ENCODE data around the gene ALAD. TPM values are rescaled to one million over a fixed set of nuclear protein-coding genes. Genes with fewer than 3 reads are reported as not detected.

Gene ALAD
- total RNA-seq, 1 experiment from 2014 or later = 21.0 TPM

DNA sequence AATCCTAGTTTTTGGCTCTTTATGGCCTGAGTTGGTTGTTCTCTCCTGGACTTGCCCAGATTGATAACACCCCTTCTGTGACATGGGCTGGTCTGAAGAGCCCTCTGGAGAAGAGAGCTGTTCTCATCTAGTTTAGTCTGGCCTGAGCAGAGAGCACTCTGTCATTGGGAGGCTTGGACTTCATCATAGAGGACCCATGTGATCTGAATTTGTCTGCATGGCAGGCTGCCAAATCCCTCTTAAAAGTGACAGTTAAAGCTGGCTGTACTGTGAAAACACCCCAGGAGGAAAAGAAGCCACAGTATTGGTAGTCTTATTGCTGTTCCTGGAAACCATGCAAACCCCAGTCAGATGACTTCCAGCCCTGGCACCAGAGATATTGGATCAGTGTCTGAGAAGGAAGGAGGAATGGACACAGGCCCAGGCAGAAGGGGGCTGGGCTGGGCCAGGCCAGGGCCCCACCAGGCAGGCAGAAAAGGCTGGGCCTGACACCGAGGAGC is 57.3 kb downstream of the ALAD start:
- H2AFZ ChIP-seq (ENCODE audit: low read length) = peak overlapping the region; percentile 65; the same call in 1 of the 2 replicates
- H3K4me2 ChIP-seq (ENCODE audit: low read depth, low read length, poor library complexity, severe bottlenecking) = no peak overlapping the region
- no peaks in the 10 kb centered on the region for H3K79me2 ChIP-seq (ENCODE audit: low read length)
- H4K20me1 ChIP-seq (ENCODE audit: insufficient read depth, low read depth, low read length) = no peaks in the 10 kb centered on the region
- peaks cover 14% of the 10 kb centered on the region for H3K4me1 ChIP-seq (ENCODE audit: low read length)
- H3K36me3 ChIP-seq (ENCODE audit: insufficient read depth, low read length) = no peaks in the 10 kb centered on the region
- no peak overlapping the region for H3K9ac ChIP-seq (ENCODE audit: low read length)
- H3K9me3 ChIP-seq (ENCODE audit: low read length) = no peaks in the 10 kb centered on the region
- H3K27ac ChIP-seq (ENCODE audit: low read length) = no peak overlapping the region
- H3K9me2 ChIP-seq (replicated peaks; ENCODE audit: insufficient read depth, low read length) = no peaks in the 10 kb centered on the region
- no peak for DNase-seq
- H3K4me3 ChIP-seq (ENCODE audit: low read length) = no peak overlapping the region
- 0 out of 2 replicates have a peak, but pooled peaks cover 3% of the 10 kb centered on the region for H3K27me3 ChIP-seq (ENCODE audit: low read length)

DNA sequence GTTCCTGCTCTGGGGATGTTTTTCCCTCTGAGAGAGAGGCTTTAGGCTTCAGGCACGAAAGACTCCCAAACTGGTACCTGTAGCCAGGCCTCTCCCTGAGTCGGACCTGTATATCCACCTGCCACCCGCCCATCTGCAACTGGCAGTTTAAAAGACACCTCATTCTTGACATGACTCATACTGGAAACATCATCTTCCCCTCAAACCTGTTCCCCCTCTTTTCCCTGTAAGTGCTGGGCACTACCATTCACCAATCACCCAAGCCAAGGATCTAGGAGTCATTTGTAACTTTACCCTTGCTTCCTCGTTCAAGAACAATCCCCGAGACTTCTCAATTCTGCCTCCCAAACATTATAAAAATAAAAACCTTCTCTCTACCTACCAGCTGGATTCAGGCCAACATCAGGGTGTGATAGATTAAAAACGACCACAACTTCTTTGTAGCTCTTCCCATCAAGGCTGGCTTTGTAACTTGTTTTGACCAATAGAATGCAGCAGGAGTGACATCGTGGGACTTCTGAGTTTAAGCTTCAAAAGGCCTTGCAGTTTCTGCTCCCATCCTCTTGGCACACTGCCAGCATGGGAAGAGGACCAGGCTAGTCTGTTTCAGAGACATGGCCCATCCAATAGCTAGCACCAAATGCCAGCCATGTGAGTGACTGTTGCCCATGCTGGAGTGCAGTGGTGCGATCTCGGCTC is 59.2 kb downstream of the ALAD start:
- Histone ChIP-seq H3K27ac (ENCODE audit: low read length) (no peak overlapping the region), H3K9me2 (replicated peaks; ENCODE audit: insufficient read depth, low read length) (no peaks in the 10 kb centered on the region), H3K4me3 (ENCODE audit: low read length) (no peak overlapping the region), H3K9me3 (ENCODE audit: low read length) (no peaks in the 10 kb centered on the region), H4K20me1 (ENCODE audit: insufficient read depth, low read depth, low read length) (no peaks in the 10 kb centered on the region), H3K4me1 (ENCODE audit: low read length) (peaks cover 14% of the 10 kb centered on the region), H3K4me2 (ENCODE audit: low read depth, low read length, poor library complexity, severe bottlenecking) (no peak overlapping the region), H3K27me3 (ENCODE audit: low read length) (0 out of 2 replicates have a peak, but pooled peaks cover 3% of the 10 kb centered on the region), H3K9ac (ENCODE audit: low read length) (no peak overlapping the region), H3K79me2 (ENCODE audit: low read length) (no peaks in the 10 kb centered on the region), H2AFZ (ENCODE audit: low read length) (no peak overlapping the region), H3K36me3 (ENCODE audit: insufficient read depth, low read length) (no peaks in the 10 kb centered on the region)
- DNase-seq = no peak

DNA sequence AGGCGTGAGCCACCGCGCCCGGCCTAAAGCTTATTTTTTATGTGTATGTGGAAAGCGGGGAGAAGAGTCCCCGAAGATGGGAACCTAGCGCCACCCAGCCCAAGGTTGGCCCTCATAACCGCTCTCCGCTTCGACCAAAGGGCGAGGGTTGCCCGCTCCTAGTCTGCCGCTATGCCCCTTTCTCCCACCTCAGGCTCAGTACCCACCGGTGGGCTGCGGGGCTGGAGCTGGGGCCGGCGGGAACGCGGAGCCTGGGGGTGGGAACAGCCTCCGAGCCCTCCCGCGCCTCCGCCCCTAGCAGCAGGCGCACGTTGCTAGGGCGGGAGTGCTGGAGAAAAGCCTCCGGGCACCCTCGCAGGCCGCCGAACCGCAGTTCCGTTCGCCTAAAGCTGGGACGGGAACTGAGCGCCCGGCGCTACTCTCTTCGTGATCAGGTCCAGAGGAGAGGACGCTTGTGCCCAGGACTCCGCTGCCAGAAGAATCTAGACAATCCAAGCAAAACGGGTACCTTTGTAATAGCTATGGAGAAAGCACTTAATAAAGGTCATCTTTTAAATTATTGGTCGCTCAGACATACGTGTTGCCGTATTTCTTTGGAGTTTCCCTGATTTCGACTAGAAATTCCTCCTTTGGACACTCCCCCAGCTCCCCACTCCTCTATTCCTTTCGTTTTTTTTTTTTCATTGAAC is 60.9 kb downstream of the ALAD start, which contains the start of gene WDR31:
Gene WDR31 (minus strand): TSS at position 265 of the 689 bp plus-strand sequence. CDS start 8,253 bp downstream, outside the sequence.
- peak within 1 kb of the TSS; percentile 83 for H3K4me2 ChIP-seq (ENCODE audit: low read depth, low read length, poor library complexity, severe bottlenecking)
- H3K9me2 ChIP-seq (replicated peaks; ENCODE audit: insufficient read depth, low read length) = no peaks in the 10 kb centered on the region
- H3K27me3 ChIP-seq (ENCODE audit: low read length) = 0 out of 2 replicates have a peak, but pooled peaks cover 3% of the 10 kb centered on the region
- peak within 1 kb of the TSS; percentile 99 for H2AFZ ChIP-seq (ENCODE audit: low read length)
- no peak within 1 kb of the TSS for H3K27ac ChIP-seq (ENCODE audit: low read length)
- no peaks in the 10 kb centered on the region for H3K79me2 ChIP-seq (ENCODE audit: low read length)
- DNase-seq = peak; percentile 93
- no peaks in the 10 kb centered on the region for H3K9me3 ChIP-seq (ENCODE audit: low read length)
- H3K4me3 ChIP-seq (ENCODE audit: low read length) = peak within 1 kb of the TSS; percentile 90
- peaks cover 14% of the 10 kb centered on the region for H3K4me1 ChIP-seq (ENCODE audit: low read length)
- no peaks in the 10 kb centered on the region for H4K20me1 ChIP-seq (ENCODE audit: insufficient read depth, low read depth, low read length)
- H3K9ac ChIP-seq (ENCODE audit: low read length) = peak within 1 kb of the TSS; percentile 79
- no peaks in the 10 kb centered on the region for H3K36me3 ChIP-seq (ENCODE audit: insufficient read depth, low read length)

DNA sequence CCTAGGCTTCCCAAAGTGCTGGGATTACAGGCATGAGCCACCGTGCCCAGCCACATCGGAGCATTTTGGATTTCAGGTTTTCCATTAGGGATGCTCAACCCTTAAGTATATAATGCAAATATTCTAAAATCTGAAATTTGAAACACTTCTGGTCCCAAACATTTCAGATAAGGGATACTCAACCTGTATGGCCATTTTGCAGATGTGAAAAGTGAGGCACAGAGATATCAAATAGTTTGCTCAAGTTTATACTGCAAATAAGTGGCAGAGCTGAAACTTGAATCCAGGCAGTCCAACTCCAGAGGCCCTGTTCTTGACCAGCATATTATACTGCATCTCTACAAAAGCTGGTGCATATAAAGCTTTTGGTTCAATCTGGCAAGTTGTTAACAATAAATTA is 63.4 kb downstream of the ALAD start:
- Histone ChIP-seq H4K20me1 (ENCODE audit: insufficient read depth, low read depth, low read length) (no peaks in the 10 kb centered on the region), H3K4me2 (ENCODE audit: low read depth, low read length, poor library complexity, severe bottlenecking) (no peak overlapping the region), H2AFZ (ENCODE audit: low read length) (no peak overlapping the region), H3K9me3 (ENCODE audit: low read length) (no peaks in the 10 kb centered on the region), H3K79me2 (ENCODE audit: low read length) (no peaks in the 10 kb centered on the region), H3K4me3 (ENCODE audit: low read length) (no peak overlapping the region), H3K27me3 (ENCODE audit: low read length) (0 out of 2 replicates have a peak, but pooled peaks cover 3% of the 10 kb centered on the region), H3K36me3 (ENCODE audit: insufficient read depth, low read length) (no peaks in the 10 kb centered on the region), H3K9me2 (replicated peaks; ENCODE audit: insufficient read depth, low read length) (no peaks in the 10 kb centered on the region), H3K4me1 (ENCODE audit: low read length) (peaks cover 14% of the 10 kb centered on the region), H3K27ac (ENCODE audit: low read length) (no peak overlapping the region), H3K9ac (ENCODE audit: low read length) (no peak overlapping the region)
- no peak for DNase-seq

Other genes starting within 250 kb of the ALAD start
- gene FKBP15, start 180.0 kb downstream of the ALAD start, total RNA-seq (2014; rRNA removed; shearing (Covaris generic); ENCODE audit: low replicate concordance) = 23.5 and 65.1 TPM in 2 replicates
- gene SLC31A1, start 179.7 kb downstream of the ALAD start, total RNA-seq (2014; rRNA removed; shearing (Covaris generic); ENCODE audit: low replicate concordance) = 8.7 and 13.5 TPM in 2 replicates
- 33.4 and 36.0 TPM in 2 replicates for gene CDC26, start 125.7 kb downstream of the ALAD start, total RNA-seq (2014; rRNA removed; shearing (Covaris generic); ENCODE audit: low replicate concordance)
- 22.2 and 24.4 TPM in 2 replicates for gene PRPF4, start 125.6 kb downstream of the ALAD start, total RNA-seq (2014; rRNA removed; shearing (Covaris generic); ENCODE audit: low replicate concordance)
- not detected in 2 replicates for gene RNF183, start 97.9 kb downstream of the ALAD start, total RNA-seq (2014; rRNA removed; shearing (Covaris generic); ENCODE audit: low replicate concordance)
- 0.56 and 1.0 TPM in 2 replicates for gene WDR31, start 61.0 kb downstream of the ALAD start, total RNA-seq (2014; rRNA removed; shearing (Covaris generic); ENCODE audit: low replicate concordance)
- gene BSPRY, start 51.7 kb downstream of the ALAD start, total RNA-seq (2014; rRNA removed; shearing (Covaris generic); ENCODE audit: low replicate concordance) = not detected in 2 replicates
- 11.6 and 16.4 TPM in 2 replicates for gene HDHD3, start 24.3 kb downstream of the ALAD start, total RNA-seq (2014; rRNA removed; shearing (Covaris generic); ENCODE audit: low replicate concordance)
- 65.7 and 105 TPM in 2 replicates for gene POLE3, start 9.4 kb upstream of the ALAD start, total RNA-seq (2014; rRNA removed; shearing (Covaris generic); ENCODE audit: low replicate concordance)
- gene C9orf43, start 9.5 kb upstream of the ALAD start, total RNA-seq (2014; rRNA removed; shearing (Covaris generic); ENCODE audit: low replicate concordance) = 0.82 and 2.2 TPM in 2 replicates
- gene RGS3, start 62.4 kb upstream of the ALAD start, total RNA-seq (2014; rRNA removed; shearing (Covaris generic); ENCODE audit: low replicate concordance) = 1.3 and 5.0 TPM in 2 replicates